ENCODE results near the gene SLC6A19. TPM values are rescaled to one million over a fixed set of nuclear protein-coding genes. Genes with fewer than 3 reads are reported as not detected.

Gene SLC6A19
- total and polyA plus RNA-seq, 2 of the 13 experiments (the other 11 are each of a cell fraction or from before 2014, with no cell fraction given): 0.02 TPM; not detected in 1

DNA sequence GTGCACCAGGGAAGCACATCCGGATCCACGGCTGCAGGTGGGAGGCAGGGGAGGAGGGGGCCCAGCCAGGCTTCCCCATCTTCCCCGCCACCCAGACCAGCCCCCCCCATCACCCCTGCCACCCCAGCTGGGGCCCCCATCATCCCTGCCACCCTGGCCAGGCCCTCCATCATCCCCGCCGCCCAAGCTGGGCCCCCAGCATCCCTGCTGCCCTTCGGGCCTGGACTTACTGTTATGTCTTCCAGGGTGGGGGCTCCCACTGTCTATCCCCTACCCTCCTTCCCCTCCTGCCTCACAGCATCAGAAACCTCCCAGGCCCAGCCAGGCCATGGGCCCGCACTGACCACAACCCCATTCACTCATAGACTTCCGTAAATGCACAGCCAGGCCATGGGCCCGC is 51.3 kb downstream of the SLC6A19 start (continued):
- TF ChIP-seq PHF21A (CRISPR knock-in tag; IDR thresholded peaks at IDR 0.05): no peak
- no peak for TF ChIP-seq DR1 (CRISPR knock-in tag; IDR thresholded peaks at IDR 0.05)
- no peak for TF ChIP-seq PCBP1 (IDR thresholded peaks at IDR 0.05; ENCODE audit: borderline replicate concordance, low read depth, low read length)
- TF ChIP-seq GATAD1 (CRISPR knock-in tag; IDR thresholded peaks at IDR 0.05): no peak
- TF ChIP-seq, protein P1, sequence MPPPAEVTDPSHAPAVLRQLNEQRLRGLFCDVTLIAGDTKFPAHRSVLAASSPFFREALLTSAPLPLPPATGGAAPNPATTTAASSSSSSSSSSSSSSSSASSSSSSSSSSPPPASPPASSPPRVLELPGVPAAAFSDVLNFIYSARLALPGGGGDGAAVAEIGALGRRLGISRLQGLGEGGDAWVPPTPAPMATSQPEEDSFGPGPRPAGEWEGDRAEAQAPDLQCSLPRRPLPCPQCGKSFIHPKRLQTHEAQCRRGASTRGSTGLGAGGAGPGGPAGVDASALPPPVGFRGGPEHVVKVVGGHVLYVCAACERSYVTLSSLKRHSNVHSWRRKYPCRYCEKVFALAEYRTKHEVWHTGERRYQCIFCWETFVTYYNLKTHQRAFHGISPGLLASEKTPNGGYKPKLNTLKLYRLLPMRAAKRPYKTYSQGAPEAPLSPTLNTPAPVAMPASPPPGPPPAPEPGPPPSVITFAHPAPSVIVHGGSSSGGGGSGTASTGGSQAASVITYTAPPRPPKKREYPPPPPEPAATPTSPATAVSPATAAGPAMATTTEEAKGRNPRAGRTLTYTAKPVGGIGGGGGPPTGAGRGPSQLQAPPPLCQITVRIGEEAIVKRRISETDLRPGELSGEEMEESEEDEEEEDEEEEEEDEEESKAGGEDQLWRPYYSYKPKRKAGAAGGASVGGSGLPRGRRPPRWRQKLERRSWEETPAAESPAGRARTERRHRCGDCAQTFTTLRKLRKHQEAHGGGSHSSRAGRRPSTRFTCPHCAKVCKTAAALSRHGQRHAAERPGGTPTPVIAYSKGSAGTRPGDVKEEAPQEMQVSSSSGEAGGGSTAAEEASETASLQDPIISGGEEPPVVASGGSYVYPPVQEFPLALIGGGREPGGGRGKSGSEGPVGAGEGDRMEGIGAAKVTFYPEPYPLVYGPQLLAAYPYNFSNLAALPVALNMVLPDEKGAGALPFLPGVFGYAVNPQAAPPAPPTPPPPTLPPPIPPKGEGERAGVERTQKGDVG (CRISPR knock-in tag; IDR thresholded peaks at IDR 0.05; ENCODE audit: borderline replicate concordance): no peak
- TF ChIP-seq FOSL2 (CRISPR knock-in tag; IDR thresholded peaks at IDR 0.05): no peak
- TF ChIP-seq SMAD1 (CRISPR knock-in tag; IDR thresholded peaks at IDR 0.05; ENCODE audit: borderline replicate concordance, low read depth): no peak
- TF ChIP-seq, protein P2, sequence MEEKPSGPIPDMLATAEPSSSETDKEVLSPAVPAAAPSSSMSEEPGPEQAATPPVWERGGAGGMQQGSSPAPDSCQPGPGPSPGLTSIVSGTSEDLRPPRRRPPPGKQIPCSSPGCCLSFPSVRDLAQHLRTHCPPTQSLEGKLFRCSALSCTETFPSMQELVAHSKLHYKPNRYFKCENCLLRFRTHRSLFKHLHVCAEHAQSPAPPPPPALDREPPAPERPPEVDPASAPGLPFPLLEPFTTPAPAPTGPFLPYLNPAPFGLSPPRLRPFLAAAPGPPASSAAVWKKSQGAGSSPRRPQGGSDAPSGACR (CRISPR knock-in tag; IDR thresholded peaks at IDR 0.05): no peak

DNA sequence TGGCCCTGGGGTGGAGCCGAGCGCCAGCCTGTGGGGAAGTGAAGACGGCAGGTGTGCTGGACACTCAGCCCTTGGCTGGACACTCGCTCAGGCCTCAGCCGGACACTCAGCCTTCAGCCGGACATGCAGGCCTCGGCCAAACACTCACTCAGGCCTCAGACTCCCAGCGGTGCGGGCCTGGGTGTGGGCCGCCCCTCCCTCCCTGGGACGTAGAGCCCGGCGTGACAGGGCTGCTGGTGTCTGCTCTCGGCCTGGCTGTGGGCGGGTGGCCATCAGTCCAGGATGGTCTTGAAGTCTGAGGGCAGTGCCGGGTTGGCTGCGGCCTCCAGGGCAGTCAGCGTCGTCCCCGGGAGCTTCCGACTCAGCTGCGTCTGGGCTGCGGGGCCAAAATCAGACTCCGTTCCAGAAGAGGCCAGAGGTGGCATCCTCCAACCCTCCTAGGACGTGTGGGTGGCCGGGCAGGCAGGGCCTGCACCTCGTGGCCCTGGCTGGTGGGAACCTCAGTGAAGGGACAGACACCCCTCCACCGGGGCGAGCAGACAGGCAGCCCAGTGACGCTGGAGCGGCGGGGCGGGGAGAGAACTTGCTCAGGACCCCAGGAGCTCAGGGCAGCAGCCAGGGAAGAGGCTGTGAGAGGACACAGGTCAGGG is 52.2 kb downstream of the SLC6A19 start:
- Histone ChIP-seq H3K36me3 (replicated peaks in 1 of 2; ENCODE audit: control insufficient read depth in 1 of 2, insufficient read depth in 2 of 2, low read length in 2 of 2) (no peaks in the 10 kb centered on the region), H3K27ac (ENCODE audit: extremely low read length, insufficient read depth, low read length) (no peak overlapping the region), H3K79me2 (ENCODE audit: insufficient read depth, low read length) (no peaks in the 10 kb centered on the region), H3K4me2 (ENCODE audit: low read depth, low read length) (no peak overlapping the region), H3K27me3 (ENCODE audit: control insufficient read depth in 1 of 2, insufficient read depth in 2 of 2, low read length in 2 of 2) (peaks cover 2 to 19% of the 10 kb centered on the region in 2 experiments; a peak in 4 of 5 replicates), H2AFZ (ENCODE audit: low read length) (no peak overlapping the region), H3K4me1 (ENCODE audit: insufficient read depth, low read length) (no peaks in the 10 kb centered on the region), H3K9ac (ENCODE audit: insufficient read depth, low read depth, low read length) (no peak overlapping the region), H4K20me1 (ENCODE audit: insufficient read depth, low read length) (no peaks in the 10 kb centered on the region), H3K4me3 (replicated peaks in 1 of 3; ENCODE audit: insufficient read depth in 1 of 3, low read depth in 2 of 3, low read length in 3 of 3) (no peak overlapping the region), H3K9me3 (ENCODE audit: low read length) (no peaks in the 10 kb centered on the region)
- POLR2A ChIA-PET: no interaction called here
- TF ChIP-seq ZNF143 (CRISPR knock-in tag; IDR thresholded peaks at IDR 0.05): no peak
- TF ChIP-seq, protein P3, sequence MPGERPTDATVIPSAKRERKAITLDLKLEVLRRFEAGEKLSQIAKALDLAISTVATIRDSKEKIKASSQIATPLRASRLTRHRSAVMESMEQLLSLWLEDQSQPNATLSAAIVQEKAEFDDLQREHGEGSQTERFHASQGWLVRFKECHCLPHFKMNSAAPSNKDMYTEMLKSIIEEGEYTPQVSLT (CRISPR knock-in tag; IDR thresholded peaks at IDR 0.05; ENCODE audit: borderline replicate concordance, low read depth): no peak
- in situ Hi-C loops (cut with HindIII; ENCODE audit: extremely low pct_ligation_motif_present, low pct_unique_long_range_greater_than_20kb): no loop called here
- BruUV-seq (replicated peaks): no TSS peak
- FAIRE-seq (no peak), DNase-seq (ENCODE audit: low spot score) (no peak), ATAC-seq (no peak)
- CTCF ChIA-PET (ENCODE audit: low intra/inter-chr PET ratio, low total read pairs): no interaction called here
- WGBS (ENCODE audit: low lambda C conversion rate): 55% methylated on average over 8 of the region's 33 CpGs
- intact Hi-C loops (cut with micrococcal nuclease; ENCODE audit: unreplicated experiment): no loop called here

All from HepG2 (cell line).